LNCaP clone FGC (cell line): ENCODE results near the gene KCNK16.

ENCODE experiments used
- DNase-seq: peaks from one replicate; pipeline ENCODE4 v3.0.0-alpha.2; 2011; ENCODE audit warnings: low read depth
- H3K4me3 ChIP-seq: 2 replicates; pipeline ENCODE4 v1.5.1; 2011; ENCODE audit warnings: mild to moderate bottlenecking, low read depth, low read length, control low read depth
- TF ChIP-seq, protein P1 (sequence below): IDR thresholded peaks from 2 replicates; pipeline ENCODE4 v1.5.1; 2012; ENCODE audit warnings: mild to moderate bottlenecking; ENCODE audit not compliant: control insufficient read depth, insufficient read depth; ENCODE audit errors: extremely low read depth

Gene KCNK16

DNA sequence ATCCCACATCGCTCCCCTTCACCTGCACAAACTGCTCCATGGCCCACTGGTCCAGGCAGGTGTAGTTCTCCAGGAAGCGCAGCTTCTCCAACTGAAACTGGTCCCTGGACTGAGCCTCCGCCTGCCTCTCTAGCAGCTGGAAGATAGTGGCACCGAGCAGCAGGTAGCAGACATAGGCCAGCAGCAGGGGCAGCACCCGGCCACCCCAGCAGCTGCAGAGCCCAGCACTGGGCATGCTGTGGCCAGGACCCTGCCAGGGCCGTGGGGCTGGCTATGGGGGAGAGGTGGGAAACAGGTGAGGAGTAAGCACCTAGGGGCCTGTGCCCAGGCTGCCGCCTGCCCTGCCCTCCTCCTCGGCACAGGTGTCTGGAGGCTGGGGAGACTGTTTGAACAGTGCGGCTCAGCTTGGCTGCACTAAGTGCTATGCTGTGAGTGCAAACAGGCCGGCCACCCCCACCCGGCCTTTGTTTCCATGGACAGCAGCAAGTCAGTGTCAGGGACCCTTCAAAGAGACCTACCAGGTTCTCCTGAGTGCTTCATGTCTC, at the start of gene KCNK16:
Gene KCNK16 (minus strand): TSS at position 397 of the 545 bp plus-strand sequence. CDS start 162 bp downstream, at position 235.
- TF ChIP-seq, protein P1, sequence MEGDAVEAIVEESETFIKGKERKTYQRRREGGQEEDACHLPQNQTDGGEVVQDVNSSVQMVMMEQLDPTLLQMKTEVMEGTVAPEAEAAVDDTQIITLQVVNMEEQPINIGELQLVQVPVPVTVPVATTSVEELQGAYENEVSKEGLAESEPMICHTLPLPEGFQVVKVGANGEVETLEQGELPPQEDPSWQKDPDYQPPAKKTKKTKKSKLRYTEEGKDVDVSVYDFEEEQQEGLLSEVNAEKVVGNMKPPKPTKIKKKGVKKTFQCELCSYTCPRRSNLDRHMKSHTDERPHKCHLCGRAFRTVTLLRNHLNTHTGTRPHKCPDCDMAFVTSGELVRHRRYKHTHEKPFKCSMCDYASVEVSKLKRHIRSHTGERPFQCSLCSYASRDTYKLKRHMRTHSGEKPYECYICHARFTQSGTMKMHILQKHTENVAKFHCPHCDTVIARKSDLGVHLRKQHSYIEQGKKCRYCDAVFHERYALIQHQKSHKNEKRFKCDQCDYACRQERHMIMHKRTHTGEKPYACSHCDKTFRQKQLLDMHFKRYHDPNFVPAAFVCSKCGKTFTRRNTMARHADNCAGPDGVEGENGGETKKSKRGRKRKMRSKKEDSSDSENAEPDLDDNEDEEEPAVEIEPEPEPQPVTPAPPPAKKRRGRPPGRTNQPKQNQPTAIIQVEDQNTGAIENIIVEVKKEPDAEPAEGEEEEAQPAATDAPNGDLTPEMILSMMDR = no peak
- DNase-seq = no peak
- no peak within 1 kb of the TSS for H3K4me3 ChIP-seq

DNA sequence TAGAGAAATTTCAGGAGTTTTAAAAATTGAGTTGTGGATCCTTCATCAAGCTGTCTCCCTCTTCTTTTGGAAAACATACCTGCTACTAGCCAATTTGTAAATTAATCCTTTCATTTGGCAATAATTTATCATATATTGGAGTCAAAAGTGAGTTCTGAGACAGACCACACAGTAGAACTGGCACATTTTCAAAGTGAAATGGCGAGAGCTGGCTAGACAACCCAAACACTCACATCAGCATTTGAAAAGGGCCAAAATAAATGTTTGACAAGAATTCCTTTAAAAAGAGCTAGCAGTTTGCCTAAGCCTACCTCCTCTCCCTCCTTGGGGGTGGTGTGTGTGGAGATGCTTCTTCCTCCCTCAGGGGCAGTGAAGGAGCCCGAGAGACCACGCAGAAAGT, 47.9 kb upstream of the KCNK16 start:
- no peak for DNase-seq
- H3K4me3 ChIP-seq = no peak overlapping the region
- TF ChIP-seq, protein P1 = no peak

DNA sequence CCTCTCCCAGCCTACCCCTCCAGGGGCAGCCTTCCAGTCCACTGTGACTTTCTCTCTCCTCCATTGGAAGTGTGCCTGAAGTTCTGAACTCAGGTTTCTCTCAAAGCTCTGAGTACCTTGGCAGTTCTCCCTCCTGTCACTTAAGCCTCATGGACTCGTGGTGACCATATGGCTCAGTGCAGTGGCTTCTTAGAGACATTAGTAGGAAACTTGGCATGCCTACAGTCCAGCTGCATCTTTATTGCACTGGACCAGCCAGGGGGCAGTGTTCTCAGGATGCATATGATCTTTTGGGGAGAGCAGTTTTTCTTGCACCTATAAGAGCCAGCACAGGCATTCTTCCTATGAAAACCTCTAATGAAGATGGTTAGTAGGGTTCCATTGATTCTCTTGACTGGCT, 47.5 kb upstream of the KCNK16 start:
- no peak overlapping the region for H3K4me3 ChIP-seq
- DNase-seq = no peak
- TF ChIP-seq, protein P1 = peak; percentile 50

DNA sequence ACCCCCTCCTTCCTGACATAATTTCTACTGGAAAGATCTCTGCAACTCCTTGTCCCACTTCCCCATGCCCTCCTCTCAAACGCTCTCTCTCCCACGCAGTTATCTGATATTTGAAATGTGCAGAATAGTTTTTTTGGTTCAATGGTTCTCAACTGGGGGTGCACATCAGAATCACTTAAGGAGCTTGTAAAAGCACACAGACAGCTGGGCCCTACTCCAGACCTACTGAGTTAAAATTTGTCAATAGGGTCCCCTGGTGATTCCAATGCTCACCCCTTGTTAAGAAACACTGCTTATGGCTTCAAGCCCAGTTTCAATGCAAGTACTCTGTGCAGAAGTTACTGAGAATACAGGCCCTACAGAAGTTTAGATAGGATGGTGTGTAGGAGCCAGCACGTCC, 45.2 kb upstream of the KCNK16 start:
- no peak for DNase-seq
- TF ChIP-seq, protein P1 = no peak
- H3K4me3 ChIP-seq = no peak overlapping the region

DNA sequence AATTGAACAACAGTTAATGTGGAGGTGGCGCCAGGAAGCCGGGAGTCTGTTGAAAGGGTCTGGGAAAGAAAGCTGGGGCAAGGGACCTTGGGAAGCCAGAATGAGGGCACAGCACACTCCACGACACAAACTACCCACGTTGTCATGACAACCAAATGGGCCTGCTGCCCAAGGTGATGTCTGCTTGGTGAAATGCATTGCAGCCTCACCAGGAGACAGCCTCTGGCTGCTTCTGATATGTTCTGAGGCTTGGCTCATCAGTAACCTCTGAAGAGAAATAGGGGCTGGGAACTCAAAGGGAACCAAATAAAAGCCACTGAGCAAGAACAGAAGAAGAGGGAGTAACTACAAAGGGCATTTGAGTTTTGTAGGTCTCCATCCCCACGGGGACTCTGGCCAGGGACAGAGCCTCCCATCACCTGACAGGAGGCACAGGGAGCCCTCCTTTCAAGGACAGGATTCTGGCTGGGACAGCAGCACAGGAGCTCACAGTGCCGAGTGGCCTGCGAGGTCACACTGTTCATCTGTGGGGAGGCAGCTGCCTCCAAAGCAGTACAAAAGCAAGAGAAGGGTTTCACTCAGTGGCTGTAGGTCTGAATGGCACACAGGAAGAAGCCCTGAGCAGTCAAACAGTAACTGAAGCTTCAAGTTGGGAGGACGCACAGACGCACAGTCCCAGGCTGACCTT, 44.6 kb upstream of the KCNK16 start:
- TF ChIP-seq, protein P1 = no peak
- no peak for DNase-seq

DNA sequence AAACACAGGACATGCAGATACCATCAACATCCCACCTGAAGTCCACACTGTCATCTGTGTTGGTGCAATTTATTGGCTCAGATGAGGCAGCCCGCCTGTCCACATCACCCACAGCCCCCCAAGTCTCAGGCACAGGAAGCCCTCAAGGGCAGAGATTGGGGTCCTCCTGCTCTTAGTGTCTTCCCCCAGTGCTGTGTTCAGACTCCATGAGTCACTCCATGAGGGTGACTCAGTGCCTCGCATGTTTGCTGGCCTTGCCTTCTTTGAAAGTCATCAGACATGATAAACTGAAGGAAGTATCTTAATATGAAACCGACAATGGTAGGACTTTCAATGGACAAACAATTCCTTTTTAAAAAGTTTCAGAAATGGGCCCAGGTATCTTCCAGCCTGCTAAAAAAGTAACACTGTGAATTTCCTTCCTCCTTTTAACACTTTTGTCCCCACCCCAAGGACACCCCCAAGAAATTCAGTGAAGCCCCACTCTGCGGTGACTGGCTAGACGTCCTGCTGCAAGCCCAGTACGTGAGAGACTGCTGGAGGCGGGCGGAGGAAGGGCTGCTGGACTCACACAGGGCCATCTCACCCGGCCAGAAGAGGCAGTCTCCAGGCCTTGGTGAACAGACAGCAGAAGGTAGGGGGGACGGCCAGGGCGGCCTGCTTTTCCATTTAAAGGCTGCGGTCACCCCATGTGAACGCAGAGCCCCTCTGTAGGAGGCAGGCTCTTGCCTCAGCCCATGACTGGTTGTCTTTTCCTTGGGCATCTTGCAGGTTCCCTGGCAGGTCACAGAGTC, 43.0 kb upstream of the KCNK16 start:
- TF ChIP-seq, protein P1 = no peak
- no peak for DNase-seq
- H3K4me3 ChIP-seq = no peak overlapping the region

More for the DNA sequence above, 44.6 kb upstream of the KCNK16 start:
- H3K4me3 ChIP-seq = no peak overlapping the region

DNA sequence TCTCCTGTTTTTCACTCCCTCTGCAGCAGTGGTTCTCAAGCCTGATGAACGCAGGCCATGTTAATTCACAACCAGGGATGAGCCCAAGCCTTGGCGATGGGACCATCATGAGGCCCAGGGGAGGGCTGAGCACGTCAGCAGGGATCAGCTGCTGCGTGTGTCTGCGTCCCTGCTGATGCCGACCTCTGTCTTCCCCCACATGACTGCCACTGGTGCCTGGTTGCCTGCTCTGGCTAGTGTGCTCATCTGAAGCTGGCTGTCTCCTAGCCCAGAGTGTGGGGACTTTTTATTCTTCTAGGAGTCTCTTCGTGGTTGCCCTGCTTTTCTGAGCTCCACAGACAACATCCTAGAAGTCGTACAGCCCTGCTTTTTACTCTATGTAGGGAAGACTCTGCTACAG, 40.8 kb upstream of the KCNK16 start:
- TF ChIP-seq, protein P1 = no peak

More for the DNA sequence above, 40.8 kb upstream of the KCNK16 start:
- no peak for DNase-seq
- H3K4me3 ChIP-seq = no peak overlapping the region
